ENCODE results near the gene EBF4. TPM values are rescaled to one million over a fixed set of nuclear protein-coding genes. Genes with fewer than 3 reads are reported as not detected.

Gene EBF4
- total RNA-seq, 1 donor from 2014 or later, result 1.3 TPM

DNA sequence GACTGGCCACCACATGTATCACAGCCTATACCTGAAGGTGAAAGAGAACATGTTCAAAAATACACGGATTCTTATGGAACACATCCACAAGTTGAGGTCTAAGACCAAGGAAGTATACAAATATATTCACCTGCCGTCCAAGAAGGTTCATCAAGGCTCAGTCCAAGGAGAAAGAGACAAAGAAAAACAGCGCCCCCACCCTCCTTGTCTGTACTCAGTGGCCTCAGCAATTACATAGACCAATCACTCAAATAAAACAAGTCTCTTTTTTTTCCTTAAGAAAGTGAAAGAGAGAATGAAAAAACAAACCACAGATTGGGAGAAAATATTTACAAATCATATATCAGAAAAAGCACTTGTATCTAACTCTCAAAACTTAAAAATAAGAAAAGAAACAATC, 88.4 kb downstream of the EBF4 start:
- FAIRE-seq (no peak), DNase-seq (ENCODE audit: low read depth) (no peak)
- no peak overlapping the region for H3K4me3 ChIP-seq (ENCODE audit: low read depth, low read length)
- H3K27me3 ChIP-seq (ENCODE audit: control insufficient read depth, insufficient read depth, low read length), result no peaks in the 10 kb centered on the region
- TF ChIP-seq, protein P1, sequence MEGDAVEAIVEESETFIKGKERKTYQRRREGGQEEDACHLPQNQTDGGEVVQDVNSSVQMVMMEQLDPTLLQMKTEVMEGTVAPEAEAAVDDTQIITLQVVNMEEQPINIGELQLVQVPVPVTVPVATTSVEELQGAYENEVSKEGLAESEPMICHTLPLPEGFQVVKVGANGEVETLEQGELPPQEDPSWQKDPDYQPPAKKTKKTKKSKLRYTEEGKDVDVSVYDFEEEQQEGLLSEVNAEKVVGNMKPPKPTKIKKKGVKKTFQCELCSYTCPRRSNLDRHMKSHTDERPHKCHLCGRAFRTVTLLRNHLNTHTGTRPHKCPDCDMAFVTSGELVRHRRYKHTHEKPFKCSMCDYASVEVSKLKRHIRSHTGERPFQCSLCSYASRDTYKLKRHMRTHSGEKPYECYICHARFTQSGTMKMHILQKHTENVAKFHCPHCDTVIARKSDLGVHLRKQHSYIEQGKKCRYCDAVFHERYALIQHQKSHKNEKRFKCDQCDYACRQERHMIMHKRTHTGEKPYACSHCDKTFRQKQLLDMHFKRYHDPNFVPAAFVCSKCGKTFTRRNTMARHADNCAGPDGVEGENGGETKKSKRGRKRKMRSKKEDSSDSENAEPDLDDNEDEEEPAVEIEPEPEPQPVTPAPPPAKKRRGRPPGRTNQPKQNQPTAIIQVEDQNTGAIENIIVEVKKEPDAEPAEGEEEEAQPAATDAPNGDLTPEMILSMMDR (IDR thresholded peaks at IDR 0.05; ENCODE audit: insufficient read depth, low read length, severe bottlenecking), result no peak
- H3K36me3 ChIP-seq (ENCODE audit: control insufficient read depth, insufficient read depth, low read length), result no peaks in the 10 kb centered on the region

DNA sequence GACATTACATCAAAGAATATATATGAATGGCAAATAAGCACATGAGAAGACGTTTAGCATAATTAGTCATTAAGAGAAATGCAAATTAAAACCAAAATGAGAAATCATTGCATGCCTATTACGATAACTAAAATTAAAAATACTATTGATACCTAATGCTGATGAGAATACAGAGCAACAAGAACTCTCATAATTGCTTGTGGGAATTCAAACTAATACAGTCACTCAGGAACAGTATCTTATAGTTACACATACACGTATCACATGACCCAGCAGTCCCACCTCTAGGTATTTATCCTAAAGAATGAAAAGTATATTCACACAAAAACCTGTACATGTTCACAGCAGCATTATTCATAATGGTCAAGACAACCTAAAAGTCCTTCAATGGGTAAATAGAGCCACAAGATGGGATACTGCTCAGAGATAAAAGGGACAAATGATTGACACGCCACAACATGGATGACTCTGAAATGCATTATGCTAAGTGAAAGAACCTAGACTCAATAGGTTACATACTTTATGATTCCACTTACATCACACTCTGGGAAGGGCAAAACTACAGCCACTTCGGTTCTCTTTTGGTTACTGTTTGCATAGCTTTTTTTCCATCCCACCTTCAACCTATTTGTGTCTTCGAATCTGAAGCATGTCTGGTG, 91.5 kb downstream of the EBF4 start:
- no peaks in the 10 kb centered on the region for H3K36me3 ChIP-seq (ENCODE audit: control insufficient read depth, insufficient read depth, low read length)
- no peak for DNase-seq (ENCODE audit: low read depth)
- no peak for FAIRE-seq
- TF ChIP-seq, protein P1 (IDR thresholded peaks at IDR 0.05; ENCODE audit: insufficient read depth, low read length, severe bottlenecking), result no peak
- H3K4me3 ChIP-seq (ENCODE audit: low read depth, low read length), result no peak overlapping the region
- H3K27me3 ChIP-seq (ENCODE audit: control insufficient read depth, insufficient read depth, low read length), result no peaks in the 10 kb centered on the region

DNA sequence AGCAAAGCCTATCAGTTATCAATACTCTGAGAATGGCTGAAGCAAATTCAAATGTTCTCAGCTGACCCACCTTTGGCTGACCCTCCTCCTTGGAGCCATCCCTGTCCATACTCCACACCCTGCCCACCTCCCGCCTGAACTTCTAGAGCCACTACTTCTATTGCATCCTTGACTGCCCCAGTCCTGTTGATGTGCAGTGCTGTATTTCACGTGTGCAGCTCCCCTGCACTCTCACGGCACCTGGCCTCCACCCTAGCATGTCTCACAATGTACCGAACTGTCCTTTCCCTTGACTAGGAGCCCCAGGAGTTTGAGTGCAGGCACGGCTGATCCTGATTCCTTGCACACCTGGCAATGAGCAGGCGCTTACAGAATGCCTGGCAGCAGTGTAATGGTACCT, 100.9 kb downstream of the EBF4 start:
- TF ChIP-seq, protein P1 (IDR thresholded peaks at IDR 0.05; ENCODE audit: insufficient read depth, low read length, severe bottlenecking), result no peak
- Histone ChIP-seq H3K4me3 (ENCODE audit: low read depth, low read length) (no peak overlapping the region), H3K27me3 (ENCODE audit: control insufficient read depth, insufficient read depth, low read length) (peaks cover 3% of the 10 kb centered on the region), H3K36me3 (ENCODE audit: control insufficient read depth, insufficient read depth, low read length) (no peaks in the 10 kb centered on the region)
- FAIRE-seq (no peak), DNase-seq (ENCODE audit: low read depth) (no peak)

DNA sequence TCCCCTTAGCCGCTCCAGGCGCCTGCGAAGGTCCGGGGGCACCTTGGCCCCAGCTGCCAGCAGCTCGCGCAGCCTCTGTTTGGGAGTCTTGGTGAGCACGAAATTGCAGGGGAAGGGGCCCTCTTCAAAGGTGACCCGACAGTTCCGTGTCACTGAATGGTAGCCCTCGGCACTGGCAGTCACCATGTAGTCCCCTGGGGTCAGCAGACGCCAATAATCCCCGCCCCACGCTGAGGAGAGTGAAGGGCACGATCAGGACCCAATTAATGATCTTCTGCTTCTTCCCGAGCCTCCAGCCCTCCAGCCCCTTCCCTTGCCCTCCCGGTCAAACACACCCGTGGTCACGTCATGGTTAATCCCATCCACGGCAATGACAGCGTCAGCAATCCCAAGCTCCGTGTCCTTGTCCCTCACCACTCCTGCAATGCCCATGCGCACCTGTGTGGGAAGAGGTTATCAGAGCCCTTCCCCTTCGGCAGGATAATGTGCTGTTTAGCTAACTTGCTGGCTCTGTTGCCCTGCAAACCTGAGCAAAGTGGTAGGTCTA, 101.7 kb downstream of the EBF4 start:
- no peak for FAIRE-seq
- H3K27me3 ChIP-seq (ENCODE audit: control insufficient read depth, insufficient read depth, low read length), result peaks cover 3% of the 10 kb centered on the region
- DNase-seq (ENCODE audit: low read depth), result no peak
- TF ChIP-seq, protein P1 (IDR thresholded peaks at IDR 0.05; ENCODE audit: insufficient read depth, low read length, severe bottlenecking), result no peak
- no peak overlapping the region for H3K4me3 ChIP-seq (ENCODE audit: low read depth, low read length)
- H3K36me3 ChIP-seq (ENCODE audit: control insufficient read depth, insufficient read depth, low read length), result no peaks in the 10 kb centered on the region

DNA sequence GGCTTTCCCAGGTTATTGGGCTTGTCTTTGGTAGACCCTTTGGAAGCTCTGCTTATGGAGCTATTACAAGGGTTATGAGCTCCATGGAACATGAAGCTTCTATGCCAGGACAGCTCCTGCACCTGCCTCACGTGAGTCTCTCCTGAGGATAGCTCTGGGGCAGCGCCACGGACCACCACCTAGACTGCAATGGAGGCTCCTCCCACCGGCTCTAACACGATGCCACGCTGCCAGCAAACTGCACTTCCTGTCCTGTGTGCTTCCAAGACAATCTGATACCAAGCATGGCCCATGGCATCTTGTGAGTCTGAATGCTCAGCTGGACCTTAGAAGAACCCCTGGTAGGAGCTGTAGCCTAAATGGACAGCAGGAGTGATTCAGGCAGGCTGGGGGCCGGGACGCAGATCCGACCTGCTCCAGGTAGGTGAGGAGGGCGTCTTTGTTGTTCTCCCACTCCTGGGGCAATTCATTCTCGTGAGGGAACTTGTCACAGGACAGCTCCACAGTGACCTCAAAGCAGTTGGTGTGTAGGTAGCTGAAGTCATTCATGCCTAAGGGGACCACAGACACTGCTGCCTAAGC, 102.4 kb downstream of the EBF4 start:
- H3K36me3 ChIP-seq (ENCODE audit: control insufficient read depth, insufficient read depth, low read length), result no peaks in the 10 kb centered on the region
- TF ChIP-seq, protein P1 (IDR thresholded peaks at IDR 0.05; ENCODE audit: insufficient read depth, low read length, severe bottlenecking), result no peak
- no peak overlapping the region for H3K4me3 ChIP-seq (ENCODE audit: low read depth, low read length)
- FAIRE-seq (no peak), DNase-seq (ENCODE audit: low read depth) (no peak)
- peaks cover 10% of the 10 kb centered on the region for H3K27me3 ChIP-seq (ENCODE audit: control insufficient read depth, insufficient read depth, low read length)
